Measurements from ENCODE around the gene IGFALS. TPM values are rescaled to one million over a fixed set of nuclear protein-coding genes. Genes with fewer than 3 reads are reported as not detected.

IGFALS gene
- total RNA-seq, 2 experiments from 2014 or later = not detected

- Mint-ChIP-seq H3K27me3 (no peaks in the 10 kb centered on the region), H3K9me3 (ENCODE audit: low read depth) (no peaks in the 10 kb centered on the region), H3K27ac (no peak overlapping the region), H3K4me1 (no peaks in the 10 kb centered on the region), H3K36me3 (ENCODE audit: low read depth) (peaks cover 6% of the 10 kb centered on the region), H3K4me3 (no peak overlapping the region)
- POLR2A ChIA-PET = no interaction called here
- intact Hi-C loops (cut with DNase I, micrococcal nuclease) = no loop called here
- ATAC-seq (no peak), DNase-seq (no peak)
- CTCF ChIA-PET = interaction anchor here (0.7 kb wide), 1 partner anchor 324 kb away, joined by 3 read pairs; no protein-coding TSS in a partner anchor
Measured at GRCh38 chr16:1745181-1745899, 48.2 kb downstream of the IGFALS start.

GRCh38 chr16:1744338-1744840, 49.1 kb downstream of the IGFALS start:
- no peaks in the 10 kb centered on the region for H3K9me3 Mint-ChIP-seq (ENCODE audit: low read depth)
- intact Hi-C loops (cut with DNase I, micrococcal nuclease) = no loop called here
- DNase-seq = no peak
- H3K27me3 Mint-ChIP-seq = no peaks in the 10 kb centered on the region
- H3K27ac Mint-ChIP-seq = no peak overlapping the region
- CTCF ChIA-PET = interaction anchor here (0.6 kb wide), 1 partner anchor 130 kb away, joined by 3 read pairs; no protein-coding TSS in a partner anchor
- POLR2A ChIA-PET = no interaction called here
- no peak for ATAC-seq
- H3K4me1 Mint-ChIP-seq = no peaks in the 10 kb centered on the region
- H3K36me3 Mint-ChIP-seq (ENCODE audit: low read depth) = peaks cover 6% of the 10 kb centered on the region
- no peak overlapping the region for H3K4me3 Mint-ChIP-seq

DNA sequence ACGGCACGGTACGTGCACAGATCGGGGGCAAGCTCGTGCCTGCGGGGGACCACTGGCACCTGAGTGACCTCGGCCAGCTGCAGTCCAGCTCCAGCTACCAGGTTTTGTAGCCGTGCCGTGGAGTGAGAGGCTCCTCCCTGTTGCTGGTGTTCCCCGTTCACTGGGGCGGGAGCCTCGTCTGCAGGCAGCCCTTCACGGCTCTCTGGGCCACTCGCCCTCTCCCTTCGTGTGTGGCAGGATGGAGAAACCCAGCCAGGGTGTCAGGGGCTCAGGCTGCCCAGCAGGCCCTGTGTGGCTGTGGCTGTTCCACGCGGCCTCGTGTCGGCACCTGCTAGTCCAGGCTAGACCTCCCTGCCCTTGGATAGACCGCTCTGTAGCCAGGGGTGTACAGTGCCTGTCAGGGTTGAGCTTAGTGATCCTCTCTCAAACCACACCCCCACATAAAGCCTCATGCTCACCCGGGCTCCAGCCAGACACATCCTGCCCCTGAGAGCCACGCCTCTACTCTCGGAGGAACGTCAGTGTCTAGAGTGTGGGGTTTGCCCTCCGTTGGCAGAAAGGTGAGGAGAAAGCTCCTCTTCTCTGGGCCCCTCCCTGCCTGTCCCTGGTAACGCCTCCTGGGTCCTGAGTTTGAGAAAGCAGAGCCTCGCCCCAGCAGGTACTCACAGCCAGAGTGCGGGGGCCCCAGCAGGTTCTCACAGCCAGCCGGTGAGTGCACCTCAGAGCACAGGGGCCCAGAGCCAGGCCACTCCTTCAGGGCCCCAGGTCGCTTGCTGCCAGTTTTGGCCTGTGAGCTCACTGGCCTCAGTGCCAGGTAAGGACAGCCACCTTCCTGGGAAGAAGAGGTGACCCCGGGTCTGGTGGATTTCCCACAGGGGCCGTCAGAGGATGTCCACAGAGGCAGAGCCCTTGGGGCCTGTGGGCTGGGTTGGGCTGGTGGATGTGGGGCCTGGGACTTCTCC, 49.8 kb downstream of the IGFALS start:
- Mint-ChIP-seq H3K4me3 (no peak overlapping the region), H3K27me3 (no peaks in the 10 kb centered on the region), H3K4me1 (no peaks in the 10 kb centered on the region), H3K9me3 (ENCODE audit: low read depth) (no peaks in the 10 kb centered on the region), H3K36me3 (ENCODE audit: low read depth) (peaks cover 3% of the 10 kb centered on the region), H3K27ac (no peak overlapping the region)
- POLR2A ChIA-PET = no interaction called here
- intact Hi-C loops (cut with DNase I, micrococcal nuclease) = no loop called here
- DNase-seq (no peak), ATAC-seq (no peak)
- CTCF ChIA-PET = interaction anchor here (0.6 kb wide), 3 partner anchors 21 to 131 kb away, joined by 3 to 4 read pairs (median 3); no protein-coding TSS in a partner anchor

GRCh38 chr16:1741553-1742165, 51.8 kb downstream of the IGFALS start:
- no peaks in the 10 kb centered on the region for H3K27me3 Mint-ChIP-seq
- ATAC-seq (no peak), DNase-seq (no peak)
- POLR2A ChIA-PET = no interaction called here
- no peaks in the 10 kb centered on the region for H3K9me3 Mint-ChIP-seq (ENCODE audit: low read depth)
- H3K4me1 Mint-ChIP-seq = no peaks in the 10 kb centered on the region
- peaks cover 3% of the 10 kb centered on the region for H3K36me3 Mint-ChIP-seq (ENCODE audit: low read depth)
- H3K4me3 Mint-ChIP-seq = no peak overlapping the region
- H3K27ac Mint-ChIP-seq = no peak overlapping the region
- CTCF ChIA-PET = no interaction called here
- intact Hi-C loops (cut with DNase I, micrococcal nuclease) = no loop called here

- Mint-ChIP-seq H3K36me3 (ENCODE audit: low read depth) (peaks cover 3% of the 10 kb centered on the region), H3K4me3 (no peak overlapping the region), H3K9me3 (ENCODE audit: low read depth) (no peaks in the 10 kb centered on the region), H3K27me3 (no peaks in the 10 kb centered on the region), H3K27ac (no peak overlapping the region), H3K4me1 (no peaks in the 10 kb centered on the region)
- POLR2A ChIA-PET = no interaction called here
- no peak for ATAC-seq
- CTCF ChIA-PET = no interaction called here
- intact Hi-C loops (cut with DNase I, micrococcal nuclease) = no loop called here
- DNase-seq = no peak
Measured at GRCh38 chr16:1740781-1741490, 52.6 kb downstream of the IGFALS start.

Other genes starting within 250 kb of the IGFALS start
- gene IFT140, start 181.6 kb downstream of the IGFALS start, total RNA-seq = 10 to 100 TPM in 1 of 2 experiments, 1 to 10 TPM in 1; 9.8 to 11.0 TPM
- gene CRAMP1, start 181.3 kb downstream of the IGFALS start, total RNA-seq = 10 to 100 TPM; 14.1 to 15.0 TPM
- gene JPT2, start 115.4 kb downstream of the IGFALS start, total RNA-seq = 100 to 1,000 TPM in 1 of 2 experiments, 10 to 100 TPM in 1; 77.1 to 111 TPM
- gene MAPK8IP3, start 87.5 kb downstream of the IGFALS start, total RNA-seq = 10 to 100 TPM; 56.7 to 57.6 TPM
- gene NME3, start 22.2 kb downstream of the IGFALS start, total RNA-seq = 10 to 100 TPM; 23.7 to 43.6 TPM
- gene EME2, start 20.9 kb downstream of the IGFALS start, total RNA-seq = 10 to 100 TPM; 13.1 to 18.4 TPM
- 100 to 1,000 TPM; 146 to 175 TPM for gene MRPS34, start 20.6 kb downstream of the IGFALS start, total RNA-seq
- 10 to 100 TPM; 12.5 to 13.6 TPM for gene SPSB3, start 11.1 kb downstream of the IGFALS start, total RNA-seq
- 10 to 100 TPM; 34.4 to 42.4 TPM for gene NUBP2, start 10.7 kb downstream of the IGFALS start, total RNA-seq
- gene HAGH, start 33.1 kb upstream of the IGFALS start, total RNA-seq = 10 to 100 TPM; 20.9 to 25.0 TPM
- gene FAHD1, start 33.5 kb upstream of the IGFALS start, total RNA-seq = 10 to 100 TPM; 11.6 to 11.9 TPM
- under 1 TPM; 0.14 to 0.21 TPM for gene MEIOB, start 78.5 kb upstream of the IGFALS start, total RNA-seq
- gene HS3ST6, start 124.7 kb upstream of the IGFALS start, total RNA-seq = not detected
- gene MSRB1, start 149.5 kb upstream of the IGFALS start, total RNA-seq = 10 to 100 TPM; 17.3 to 21.8 TPM
- gene RPL3L, start 161.0 kb upstream of the IGFALS start, total RNA-seq = not detected
- gene NDUFB10, start 165.8 kb upstream of the IGFALS start, total RNA-seq = 100 to 1,000 TPM; 113 to 118 TPM
- gene RPS2, start 171.1 kb upstream of the IGFALS start, total RNA-seq = 1,000 to 10,000 TPM; 5,351 to 6,287 TPM
- not detected for gene RNF151, start 173.2 kb upstream of the IGFALS start, total RNA-seq
- gene TBL3, start 178.3 kb upstream of the IGFALS start, total RNA-seq = 10 to 100 TPM; 47.4 to 48.6 TPM
- not detected for gene NOXO1, start 187.8 kb upstream of the IGFALS start, total RNA-seq
- gene GFER, start 190.5 kb upstream of the IGFALS start, total RNA-seq = 10 to 100 TPM; 25.0 to 25.8 TPM
- 1 to 10 TPM; 4.8 to 5.9 TPM for gene SYNGR3, start 196.3 kb upstream of the IGFALS start, total RNA-seq
- 10 to 100 TPM; 64.6 to 69.8 TPM for gene ZNF598, start 216.1 kb upstream of the IGFALS start, total RNA-seq
- gene NPW, start 226.1 kb upstream of the IGFALS start, total RNA-seq = 1 to 10 TPM; 2.0 to 2.8 TPM
- gene NHERF2, start 233.2 kb upstream of the IGFALS start, total RNA-seq = 1 to 10 TPM; 1.9 to 2.7 TPM